ENCODE results near the gene HOXB13. TPM values are rescaled to one million over a fixed set of nuclear protein-coding genes. Genes with fewer than 3 reads are reported as not detected.

The HOXB13 gene
- total RNA-seq (ENCODE audit: unreplicated experiment) = not detected
- long read RNA-seq = 0 reads

DNA sequence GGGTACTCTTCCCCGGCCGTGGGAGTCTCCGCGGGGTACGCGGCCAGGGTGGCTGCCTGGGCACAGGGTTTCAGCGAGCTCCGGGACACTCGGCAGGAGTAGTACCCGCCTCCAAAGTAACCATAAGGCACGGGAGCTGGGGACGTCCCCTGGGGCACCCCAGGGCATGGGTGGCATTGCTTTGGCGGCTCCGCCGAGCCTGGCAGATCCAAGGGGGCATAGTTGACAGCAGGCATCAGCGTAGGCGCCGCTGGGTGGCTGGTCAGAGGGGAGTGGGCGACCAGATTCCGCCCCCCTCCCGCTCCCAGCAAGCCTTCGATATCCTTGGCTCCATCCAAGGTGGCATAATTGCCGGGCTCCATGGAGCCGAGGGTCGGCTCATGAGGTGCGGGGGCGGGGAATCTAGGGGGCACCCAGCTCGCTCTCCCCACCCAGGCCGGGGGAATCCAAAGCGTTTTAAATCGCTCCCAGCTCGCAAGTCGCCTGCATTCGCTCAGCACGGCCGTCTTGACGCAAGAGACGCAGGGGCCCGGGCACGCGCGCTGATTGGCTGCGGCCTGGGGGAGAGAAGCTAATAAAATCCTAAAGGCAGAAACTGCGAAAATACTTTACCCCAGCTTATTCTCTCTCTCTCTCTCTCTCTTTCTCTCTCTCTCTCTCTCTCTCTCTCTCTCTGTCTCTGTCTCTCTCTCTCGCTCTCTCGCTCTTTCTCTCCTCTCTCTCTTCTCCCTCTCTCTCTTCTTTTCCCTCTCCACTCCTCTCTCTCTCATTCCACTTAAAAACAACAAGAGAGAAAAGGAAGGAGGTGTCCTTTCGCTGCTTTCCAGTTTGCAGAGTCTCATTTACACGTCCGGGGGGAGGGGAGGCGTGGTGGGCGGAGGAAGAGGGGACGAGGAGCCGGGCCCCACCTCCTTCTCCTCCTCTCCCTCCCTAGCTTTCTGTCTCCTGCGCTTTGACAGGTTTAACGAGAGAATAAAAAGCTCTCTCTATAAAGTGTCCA is at the start of gene HOXB13:
Gene HOXB13 (minus strand): TSS at position 519 of the 1,000 bp plus-strand sequence. CDS start 157 bp downstream, at position 362.
- peak within 1 kb of the TSS; percentile 12 for H3K27ac Mint-ChIP-seq (ENCODE audit: unreplicated experiment)

DNA sequence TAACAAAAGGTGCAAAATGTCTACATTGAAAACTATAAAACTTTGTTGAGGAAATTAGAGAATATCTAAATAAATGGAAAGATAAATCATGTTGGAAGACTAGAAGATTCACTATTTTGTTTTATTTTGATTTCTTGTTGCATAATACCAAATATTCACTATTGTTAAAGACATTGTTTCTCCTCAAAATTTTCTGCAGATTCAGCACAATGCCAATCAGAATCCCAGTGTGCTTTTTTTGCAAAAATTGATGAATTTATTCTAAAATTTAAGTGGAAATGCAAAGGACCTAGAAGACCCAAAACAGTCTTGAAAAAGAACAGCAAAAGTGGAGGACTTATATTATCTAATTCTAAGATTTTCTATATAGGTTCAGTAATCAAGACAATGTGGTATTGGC is 48.1 kb upstream of the HOXB13 start:
- Mint-ChIP-seq H3K36me3 (ENCODE audit: low read depth, unreplicated experiment) (no peaks in the 10 kb centered on the region), H3K27ac (ENCODE audit: unreplicated experiment) (no peak overlapping the region), H3K27me3 (ENCODE audit: unreplicated experiment) (peaks cover 2% of the 10 kb centered on the region), H3K4me3 (ENCODE audit: unreplicated experiment) (no peak overlapping the region), H3K4me1 (ENCODE audit: unreplicated experiment) (no peaks in the 10 kb centered on the region), H3K9me3 (ENCODE audit: unreplicated experiment) (no peaks in the 10 kb centered on the region)
- TF ChIP-seq, protein P1, sequence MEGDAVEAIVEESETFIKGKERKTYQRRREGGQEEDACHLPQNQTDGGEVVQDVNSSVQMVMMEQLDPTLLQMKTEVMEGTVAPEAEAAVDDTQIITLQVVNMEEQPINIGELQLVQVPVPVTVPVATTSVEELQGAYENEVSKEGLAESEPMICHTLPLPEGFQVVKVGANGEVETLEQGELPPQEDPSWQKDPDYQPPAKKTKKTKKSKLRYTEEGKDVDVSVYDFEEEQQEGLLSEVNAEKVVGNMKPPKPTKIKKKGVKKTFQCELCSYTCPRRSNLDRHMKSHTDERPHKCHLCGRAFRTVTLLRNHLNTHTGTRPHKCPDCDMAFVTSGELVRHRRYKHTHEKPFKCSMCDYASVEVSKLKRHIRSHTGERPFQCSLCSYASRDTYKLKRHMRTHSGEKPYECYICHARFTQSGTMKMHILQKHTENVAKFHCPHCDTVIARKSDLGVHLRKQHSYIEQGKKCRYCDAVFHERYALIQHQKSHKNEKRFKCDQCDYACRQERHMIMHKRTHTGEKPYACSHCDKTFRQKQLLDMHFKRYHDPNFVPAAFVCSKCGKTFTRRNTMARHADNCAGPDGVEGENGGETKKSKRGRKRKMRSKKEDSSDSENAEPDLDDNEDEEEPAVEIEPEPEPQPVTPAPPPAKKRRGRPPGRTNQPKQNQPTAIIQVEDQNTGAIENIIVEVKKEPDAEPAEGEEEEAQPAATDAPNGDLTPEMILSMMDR (IDR thresholded peaks at IDR 0.05; ENCODE audit: unreplicated experiment) = no peak
- no peak for DNase-seq (ENCODE audit: low spot score)

More for the DNA sequence above, at the start of gene HOXB13:
- Mint-ChIP-seq H3K4me1 (ENCODE audit: unreplicated experiment) (peaks cover 21% of the 10 kb centered on the region), H3K4me3 (ENCODE audit: unreplicated experiment) (peak within 1 kb of the TSS; percentile 87), H3K36me3 (ENCODE audit: low read depth, unreplicated experiment) (no peaks in the 10 kb centered on the region), H3K9me3 (ENCODE audit: unreplicated experiment) (no peaks in the 10 kb centered on the region), H3K27me3 (ENCODE audit: unreplicated experiment) (peaks cover 41% of the 10 kb centered on the region)
- TF ChIP-seq, protein P1 (IDR thresholded peaks at IDR 0.05; ENCODE audit: unreplicated experiment) = no peak
- no peak for DNase-seq (ENCODE audit: low spot score)

DNA sequence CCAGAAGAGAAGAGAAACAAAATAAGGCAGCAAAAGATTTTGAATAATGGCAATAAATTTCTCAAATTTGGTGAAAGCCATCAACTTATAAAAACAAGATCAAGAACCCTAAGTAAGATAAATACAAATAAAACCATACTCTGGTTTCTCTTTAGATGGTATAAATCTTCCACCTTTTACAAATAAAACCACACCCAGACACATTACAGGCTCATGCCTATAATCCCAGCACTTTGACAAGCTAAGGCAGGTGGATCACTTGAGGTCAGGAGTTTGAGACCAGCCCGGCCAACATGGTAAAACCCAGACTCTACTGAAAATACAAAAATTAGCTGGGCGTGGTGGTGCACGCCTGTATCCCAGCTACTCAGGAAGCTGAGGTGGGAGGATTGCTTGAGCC is 44.7 kb upstream of the HOXB13 start:
- H3K36me3 Mint-ChIP-seq (ENCODE audit: low read depth, unreplicated experiment) = no peaks in the 10 kb centered on the region
- no peaks in the 10 kb centered on the region for H3K4me1 Mint-ChIP-seq (ENCODE audit: unreplicated experiment)
- H3K27me3 Mint-ChIP-seq (ENCODE audit: unreplicated experiment) = peaks cover 2% of the 10 kb centered on the region
- H3K4me3 Mint-ChIP-seq (ENCODE audit: unreplicated experiment) = no peak overlapping the region
- TF ChIP-seq, protein P1 (IDR thresholded peaks at IDR 0.05; ENCODE audit: unreplicated experiment) = no peak
- no peak overlapping the region for H3K27ac Mint-ChIP-seq (ENCODE audit: unreplicated experiment)
- DNase-seq (ENCODE audit: low spot score) = no peak
- H3K9me3 Mint-ChIP-seq (ENCODE audit: unreplicated experiment) = no peaks in the 10 kb centered on the region

DNA sequence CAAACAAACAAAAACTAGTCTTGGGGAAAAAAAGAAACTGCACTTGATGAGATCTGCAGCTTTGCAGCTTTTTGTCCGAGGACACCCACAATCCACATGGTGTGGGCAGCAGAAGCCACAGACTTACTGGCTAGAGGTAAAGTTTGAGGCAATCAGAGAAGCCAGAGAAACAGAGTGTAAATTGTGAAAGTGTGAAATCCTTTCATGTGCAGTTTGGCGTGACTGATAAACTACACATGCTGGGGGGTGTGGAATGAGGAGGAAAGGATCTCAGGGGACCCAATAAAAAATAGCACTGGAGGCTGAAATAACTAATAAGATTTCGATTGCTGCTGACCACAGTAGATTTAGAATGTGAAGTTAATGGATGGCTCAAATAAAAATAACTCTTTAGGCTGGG is 42.4 kb upstream of the HOXB13 start:
- no peaks in the 10 kb centered on the region for H3K4me1 Mint-ChIP-seq (ENCODE audit: unreplicated experiment)
- no peaks in the 10 kb centered on the region for H3K27me3 Mint-ChIP-seq (ENCODE audit: unreplicated experiment)
- H3K4me3 Mint-ChIP-seq (ENCODE audit: unreplicated experiment) = no peak overlapping the region
- H3K9me3 Mint-ChIP-seq (ENCODE audit: unreplicated experiment) = no peaks in the 10 kb centered on the region
- no peaks in the 10 kb centered on the region for H3K36me3 Mint-ChIP-seq (ENCODE audit: low read depth, unreplicated experiment)
- DNase-seq (ENCODE audit: low spot score) = no peak
- TF ChIP-seq, protein P1 (IDR thresholded peaks at IDR 0.05; ENCODE audit: unreplicated experiment) = no peak
- H3K27ac Mint-ChIP-seq (ENCODE audit: unreplicated experiment) = no peak overlapping the region
